Stromal cell of bone marrow (primary cell): ENCODE results near the gene SEL1L2.

Experiments used
- DNase-seq: peaks from one replicate; pipeline ENCODE4 v3.0.0-alpha.2; 2012; ENCODE audit warnings: low read depth

Gene SEL1L2

DNA sequence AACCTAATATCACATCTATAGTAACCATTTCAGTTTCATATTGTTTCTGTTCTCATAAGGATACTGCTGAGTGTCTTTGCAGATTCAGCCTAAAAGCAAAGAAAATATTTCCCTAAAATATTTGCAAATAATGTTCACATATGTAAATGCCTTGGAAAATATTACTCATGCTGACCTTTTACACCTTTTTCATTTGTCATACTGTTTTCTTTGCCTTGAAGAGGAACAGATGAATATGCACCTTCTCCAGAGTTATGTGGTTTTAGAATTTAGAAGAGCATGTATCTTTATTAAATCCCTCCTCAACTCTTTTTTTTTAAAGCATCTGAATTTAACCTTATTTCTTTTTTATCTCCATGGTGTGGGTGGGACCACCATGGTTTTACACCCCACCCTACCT is 173.1 kb downstream of the SEL1L2 start:
- no peak for DNase-seq

DNA sequence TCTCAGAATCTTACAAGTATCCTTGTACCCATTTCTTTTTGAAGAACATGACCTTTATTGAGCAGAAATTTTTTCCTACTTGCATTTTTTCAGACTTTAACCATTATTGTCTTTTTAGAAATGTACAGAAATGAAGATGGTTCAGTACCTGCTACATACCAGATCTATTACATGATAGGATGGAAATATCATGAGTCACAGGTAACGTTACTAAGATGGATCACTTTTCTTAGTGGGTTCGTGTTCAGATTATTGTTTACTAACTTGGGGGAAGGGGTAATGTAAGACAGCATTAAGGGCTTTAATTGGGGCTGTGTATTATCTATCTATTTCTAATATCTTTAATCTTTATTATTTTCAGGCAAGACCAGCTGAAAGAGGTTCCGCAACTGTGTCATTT is 173.7 kb downstream of the SEL1L2 start:
- no peak for DNase-seq

DNA sequence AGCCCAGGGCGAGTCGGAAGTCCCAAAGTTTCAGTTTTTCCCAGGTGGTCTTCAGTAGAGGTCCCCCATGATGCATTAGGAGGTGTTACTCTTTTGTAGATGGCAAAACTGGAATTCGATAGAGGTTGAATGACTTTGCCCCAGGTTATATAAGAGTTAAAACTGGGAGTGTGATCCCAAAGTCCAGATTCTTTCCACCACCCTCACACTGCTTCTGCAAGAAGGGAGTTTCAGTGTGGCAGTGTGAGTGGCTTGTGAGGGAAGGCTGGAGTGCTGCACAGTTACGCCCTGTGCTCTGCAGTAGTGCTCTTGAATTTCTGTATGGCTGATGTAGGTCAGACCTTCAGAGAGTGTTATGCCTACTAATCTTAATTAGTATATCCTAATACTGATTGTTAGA is 175.7 kb downstream of the SEL1L2 start:
- no peak for DNase-seq

DNA sequence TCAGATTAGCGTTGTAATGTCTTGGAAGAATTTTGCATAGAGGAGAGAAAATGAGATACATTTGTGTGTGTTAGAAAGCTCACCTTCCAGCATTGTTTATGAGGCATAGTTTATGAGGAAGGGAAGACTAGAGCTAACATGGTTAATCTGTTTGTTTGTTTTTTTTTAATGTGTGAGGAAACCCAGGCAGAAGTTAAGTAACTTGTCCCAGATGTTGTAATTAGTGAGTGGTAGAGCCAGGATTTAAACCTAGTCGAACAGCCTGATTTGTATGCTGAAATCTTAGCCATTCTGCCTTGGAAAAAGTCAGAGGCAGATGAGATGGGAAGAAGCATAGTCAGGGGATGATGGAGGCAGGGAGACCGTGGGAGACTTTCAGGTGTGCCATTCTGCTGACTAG is 176.5 kb downstream of the SEL1L2 start:
- DNase-seq, result no peak

DNA sequence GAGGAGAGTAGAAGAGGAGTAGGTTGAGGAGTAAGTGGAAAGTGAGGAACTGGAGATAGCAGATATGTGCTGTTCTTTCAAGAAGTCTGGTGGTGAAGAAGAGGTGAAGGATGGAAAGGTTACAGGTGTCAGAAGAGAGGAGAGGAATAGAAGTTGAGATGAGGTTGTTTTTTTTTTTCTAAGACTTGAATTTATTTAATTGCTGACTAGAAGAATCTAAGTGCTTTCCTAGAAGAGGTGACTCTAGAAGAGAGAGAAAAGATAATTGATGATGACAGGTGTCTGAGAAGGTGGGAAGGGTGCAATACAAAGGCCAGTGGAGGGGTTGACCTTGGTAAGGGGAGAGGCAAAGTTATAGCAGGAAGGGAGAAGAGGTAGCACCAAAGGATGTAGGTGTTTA is 180.0 kb downstream of the SEL1L2 start:
- DNase-seq, result no peak

DNA sequence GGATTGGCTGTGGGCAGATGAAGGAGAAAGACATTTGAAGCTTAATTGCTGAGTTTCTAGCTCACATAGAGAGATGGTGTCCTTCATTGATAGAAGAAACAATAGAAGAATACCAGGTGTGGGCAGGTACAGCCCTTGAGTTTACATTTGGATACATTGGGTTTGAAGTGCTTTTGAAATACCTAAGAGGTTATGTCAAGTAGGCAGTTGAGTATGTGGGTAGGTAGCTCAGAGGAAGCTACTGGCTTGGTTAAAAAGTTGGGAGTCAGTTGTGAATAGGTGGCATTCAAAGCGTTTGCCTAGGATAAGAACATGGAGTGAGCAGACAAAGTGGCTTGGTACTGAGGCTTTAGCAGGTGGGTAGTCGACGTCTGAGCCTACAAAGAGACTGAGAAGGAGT is 180.6 kb downstream of the SEL1L2 start:
- DNase-seq, result no peak

DNA sequence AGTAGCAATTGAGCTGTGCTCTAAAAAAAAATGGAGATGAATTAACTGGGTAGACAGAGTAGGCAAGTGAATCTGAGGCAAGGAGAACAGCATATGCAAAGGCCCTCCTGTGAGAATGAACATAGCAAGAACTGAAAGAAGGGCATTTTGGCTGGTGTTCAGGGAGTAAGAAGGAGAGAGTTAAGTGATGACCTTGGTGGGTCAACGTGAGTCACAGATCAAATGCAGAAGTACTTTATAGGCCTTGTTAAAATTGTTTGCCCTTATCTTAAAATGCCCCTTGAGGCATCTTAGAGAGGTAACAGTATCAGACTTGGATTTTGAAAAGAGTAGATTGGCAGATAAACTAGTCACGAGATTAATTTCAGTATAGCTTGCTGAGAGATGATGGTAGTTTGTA is 181.0 kb downstream of the SEL1L2 start:
- no peak for DNase-seq

DNA sequence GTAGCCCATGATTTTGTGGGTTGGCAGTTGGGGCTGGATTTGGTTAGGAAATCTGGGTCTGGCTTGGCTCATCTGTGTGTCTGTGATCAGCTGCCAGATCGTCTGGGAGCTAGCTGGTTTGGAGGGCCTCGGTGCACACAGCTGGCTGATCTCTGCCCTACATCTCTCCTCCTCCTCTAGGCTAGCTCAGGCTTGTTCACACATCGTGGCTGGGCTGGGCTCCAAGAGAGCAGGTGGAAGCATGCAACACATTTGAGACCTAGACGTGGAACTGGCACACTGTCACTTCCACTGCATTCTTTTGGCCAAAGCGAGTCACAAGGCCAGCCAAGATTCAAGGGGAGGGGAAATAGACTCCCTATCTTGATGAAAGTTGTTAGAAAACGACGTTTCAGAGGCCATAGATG is 189.7 kb downstream of the SEL1L2 start:
- DNase-seq, result peak; percentile 51

DNA sequence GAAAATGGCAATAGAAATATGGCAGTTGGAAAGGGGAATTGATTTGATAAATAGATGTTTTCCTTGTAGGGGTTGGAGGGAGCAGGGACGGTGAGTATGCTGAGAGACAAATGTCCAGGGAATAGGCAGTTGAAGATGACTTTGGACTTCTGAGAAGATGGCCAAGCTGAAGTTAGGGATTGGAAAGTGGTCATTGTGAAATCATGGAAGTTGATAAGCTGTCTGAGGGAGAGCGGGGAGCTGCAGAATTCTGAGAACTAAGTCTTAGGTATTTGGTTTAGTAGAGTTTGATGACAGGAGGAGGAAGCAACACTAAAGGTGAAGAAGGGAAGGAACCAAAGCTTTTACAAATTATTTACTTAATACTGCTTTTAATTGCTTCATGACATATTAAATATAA is 190.4 kb downstream of the SEL1L2 start:
- no peak for DNase-seq
